Activated CD4-positive, alpha-beta T cell treated with anti-CD3 and anti-CD28 coated beads for 4 hours (primary cell): ENCODE data around the gene GPS2.

Experiments
- DNase-seq, 2 donors: peaks; one replicate each; pipeline ENCODE4 v3.0.0-alpha.2; 2020

GPS2 gene

GRCh38 chr17:7315570-7316235 lies 543 bp upstream of the GPS2 start:
- DNase-seq, result no peak

GRCh38 chr17:7313890-7314718 lies 1.1 kb downstream of the GPS2 start:
- no peak for DNase-seq

GRCh38 chr17:7313088-7313889 lies 1.9 kb downstream of the GPS2 start:
- DNase-seq, result no peak

- no peak for DNase-seq
Measured at GRCh38 chr17:7312432-7313087, 2.6 kb downstream of the GPS2 start.

DNA sequence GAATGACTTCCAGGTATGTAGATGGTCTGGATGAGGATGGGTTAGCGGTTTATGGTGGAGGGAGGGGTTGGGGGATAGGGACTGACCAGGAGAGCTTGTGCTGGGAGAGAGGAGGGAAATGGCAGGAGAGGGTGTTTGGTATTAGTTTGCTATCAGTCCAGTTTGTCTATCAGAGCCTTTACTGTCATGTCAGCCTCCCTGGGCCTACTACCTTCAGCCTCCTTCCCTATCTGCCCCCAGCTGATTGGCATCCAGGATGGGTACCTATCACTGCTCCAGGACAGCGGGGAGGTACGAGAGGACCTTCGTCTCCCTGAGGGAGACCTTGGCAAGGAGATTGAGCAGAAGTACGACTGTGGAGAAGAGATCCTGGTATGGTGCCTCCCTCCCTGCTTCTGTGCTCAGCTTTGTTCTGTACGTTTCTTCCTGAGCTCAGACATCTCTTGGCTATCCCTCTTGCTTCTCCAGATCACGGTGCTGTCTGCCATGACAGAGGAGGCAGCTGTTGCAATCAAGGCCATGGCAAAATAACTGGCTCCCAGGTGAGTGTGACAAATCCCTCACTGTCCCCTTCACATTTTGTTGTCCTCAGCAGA lies 4.0 kb downstream of the GPS2 start:
- no peak for DNase-seq

GRCh38 chr17:7309628-7310027 lies 5.5 kb downstream of the GPS2 start:
- DNase-seq, result no peak

GRCh38 chr17:7308625-7309433 lies 6.3 kb downstream of the GPS2 start:
- peak; percentile 88 to 91 for DNase-seq

DNA sequence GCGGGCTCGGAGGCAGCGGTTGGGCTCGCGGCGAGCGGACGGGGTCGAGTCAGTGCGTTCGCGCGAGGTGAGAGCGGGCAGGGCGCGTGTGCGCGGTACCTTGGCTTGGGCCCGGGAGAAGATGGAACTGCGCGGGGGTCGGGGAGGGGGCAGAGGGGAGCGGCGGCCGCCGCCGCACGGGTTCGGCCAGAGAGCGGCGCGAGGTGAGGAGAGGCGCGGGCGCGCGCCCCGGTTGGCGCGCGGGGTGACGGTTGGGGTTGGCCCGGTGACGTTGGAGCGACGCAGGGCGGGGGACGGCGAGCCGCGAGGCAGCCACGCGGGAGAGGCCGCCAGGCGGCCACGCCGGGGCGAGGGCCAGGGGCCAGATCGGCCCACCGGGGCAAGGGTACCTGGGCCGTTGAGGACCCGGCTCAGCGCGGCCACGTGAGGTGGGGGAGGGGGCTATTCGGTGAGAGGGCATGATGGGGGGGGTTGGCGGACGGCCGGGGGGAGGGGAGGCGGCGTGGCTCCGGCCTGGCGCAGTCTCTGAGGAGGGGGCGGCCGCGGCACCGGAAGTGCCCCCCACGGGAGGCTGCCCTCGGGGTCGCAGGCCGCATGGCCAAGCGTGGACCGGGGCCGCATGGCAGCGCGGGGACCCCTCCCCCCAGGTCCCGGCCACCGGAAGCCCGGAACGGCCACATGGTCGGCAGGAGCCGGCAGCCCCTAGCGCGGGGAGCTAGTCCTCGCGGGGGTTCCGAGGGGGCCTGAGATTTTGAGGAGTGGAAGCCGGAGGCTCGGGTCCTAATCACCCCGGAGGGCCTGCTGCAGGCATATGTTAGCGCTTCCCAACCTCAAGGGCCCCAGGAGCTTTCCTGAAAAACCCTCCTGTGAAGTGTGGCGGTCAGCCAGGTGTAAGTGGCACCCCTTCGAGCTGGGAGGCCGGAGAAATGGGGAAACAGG lies 7.2 kb downstream of the GPS2 start:
- DNase-seq, result peak; percentile 44 to 53

DNA sequence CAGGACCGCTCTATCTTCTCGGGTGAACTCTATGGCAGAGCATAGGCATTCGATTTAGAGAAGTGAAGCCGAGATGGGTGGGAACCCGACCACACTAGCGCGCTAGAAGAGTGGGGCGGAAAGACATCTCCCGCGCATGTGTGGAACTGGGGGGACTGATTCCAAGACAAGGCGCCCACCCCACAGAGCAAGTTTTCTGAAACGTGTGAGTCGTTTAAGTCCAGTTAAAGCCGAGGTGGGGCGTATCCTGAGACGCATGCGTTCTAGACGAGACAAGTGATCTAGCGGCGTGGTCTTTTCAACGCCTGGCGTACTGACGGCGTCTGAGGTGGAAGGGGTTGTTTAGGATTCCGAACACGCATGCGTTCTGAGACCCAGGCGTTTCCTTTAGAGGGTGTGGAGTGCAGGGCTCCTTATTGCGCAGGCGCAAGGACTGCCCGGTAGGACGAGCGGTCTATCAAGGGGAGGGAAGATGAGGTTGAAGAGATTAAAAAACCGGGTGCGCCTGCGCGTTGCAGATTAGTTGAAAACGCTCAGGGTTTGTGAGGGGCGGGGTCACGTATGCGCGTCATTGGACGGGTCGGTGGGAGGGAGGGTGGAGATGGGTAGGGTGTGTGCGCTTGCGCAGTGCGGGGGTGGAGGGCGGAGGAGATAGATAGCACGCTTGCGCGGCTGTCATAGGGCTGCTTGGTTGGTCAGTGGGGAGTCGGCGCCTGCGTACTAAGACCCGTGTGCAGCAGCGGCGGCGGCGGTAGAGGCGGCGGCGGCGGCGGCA lies 8.1 kb downstream of the GPS2 start, which contains the start of gene EIF5A:
Gene EIF5A, plus strand, starts transcription at position 718 of the 775 bp plus-strand sequence. CDS start 2,008 bp downstream, outside the sequence.
- DNase-seq, result peak; percentile 100

DNA sequence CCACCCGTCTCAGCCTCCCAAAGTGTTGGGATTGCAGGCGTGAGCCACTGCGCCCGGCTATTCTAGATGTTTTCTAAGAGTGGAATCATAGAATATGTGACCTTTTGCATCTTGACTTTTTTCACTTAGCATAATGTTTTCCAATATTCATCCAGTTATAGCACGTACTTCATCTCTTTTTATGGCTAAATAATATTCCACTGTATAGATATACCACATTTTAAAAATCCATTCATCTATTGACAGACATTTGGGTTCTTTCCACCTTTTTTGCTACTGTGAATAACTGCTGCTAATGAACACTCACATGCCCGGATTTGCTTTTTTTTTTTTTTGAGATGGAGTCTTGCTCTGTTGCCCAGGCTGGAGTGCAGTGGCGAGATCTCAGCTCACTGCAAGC lies 11.0 kb downstream of the GPS2 start:
- DNase-seq, result no peak

DNA sequence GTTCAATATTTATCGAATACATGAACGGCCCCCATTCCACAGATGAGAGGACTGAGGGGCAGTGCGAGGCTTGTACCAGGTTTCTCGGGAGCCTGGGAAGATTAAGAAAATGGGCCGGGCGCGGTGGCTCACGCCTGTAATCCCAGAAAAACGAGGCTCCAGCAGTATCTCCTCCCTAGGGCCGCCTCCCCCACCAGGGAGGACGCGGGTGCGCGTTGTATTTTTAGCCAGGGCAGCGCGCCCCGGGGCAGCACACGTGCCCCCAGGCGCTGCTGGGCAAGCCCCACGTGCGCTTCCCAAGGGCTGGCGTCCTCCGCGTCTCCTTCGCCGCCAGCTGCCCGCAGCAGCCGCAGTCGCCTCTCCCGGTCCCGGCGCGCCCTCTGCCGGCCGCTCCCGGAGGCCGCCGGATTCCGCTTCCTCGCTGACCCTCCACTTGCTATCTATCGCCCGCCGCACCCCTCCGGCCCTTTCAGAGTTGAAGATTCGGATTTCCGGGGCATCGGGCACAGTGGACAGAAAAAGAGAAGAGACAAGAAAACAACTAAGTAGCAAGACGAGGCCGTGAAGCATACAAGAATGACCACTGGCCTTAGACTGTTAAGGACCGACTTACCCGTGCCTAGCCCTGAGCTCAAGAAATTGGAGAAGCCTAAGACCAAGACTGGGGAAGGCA lies 18.8 kb downstream of the GPS2 start:
- peak; percentile 57 to 67 for DNase-seq

DNA sequence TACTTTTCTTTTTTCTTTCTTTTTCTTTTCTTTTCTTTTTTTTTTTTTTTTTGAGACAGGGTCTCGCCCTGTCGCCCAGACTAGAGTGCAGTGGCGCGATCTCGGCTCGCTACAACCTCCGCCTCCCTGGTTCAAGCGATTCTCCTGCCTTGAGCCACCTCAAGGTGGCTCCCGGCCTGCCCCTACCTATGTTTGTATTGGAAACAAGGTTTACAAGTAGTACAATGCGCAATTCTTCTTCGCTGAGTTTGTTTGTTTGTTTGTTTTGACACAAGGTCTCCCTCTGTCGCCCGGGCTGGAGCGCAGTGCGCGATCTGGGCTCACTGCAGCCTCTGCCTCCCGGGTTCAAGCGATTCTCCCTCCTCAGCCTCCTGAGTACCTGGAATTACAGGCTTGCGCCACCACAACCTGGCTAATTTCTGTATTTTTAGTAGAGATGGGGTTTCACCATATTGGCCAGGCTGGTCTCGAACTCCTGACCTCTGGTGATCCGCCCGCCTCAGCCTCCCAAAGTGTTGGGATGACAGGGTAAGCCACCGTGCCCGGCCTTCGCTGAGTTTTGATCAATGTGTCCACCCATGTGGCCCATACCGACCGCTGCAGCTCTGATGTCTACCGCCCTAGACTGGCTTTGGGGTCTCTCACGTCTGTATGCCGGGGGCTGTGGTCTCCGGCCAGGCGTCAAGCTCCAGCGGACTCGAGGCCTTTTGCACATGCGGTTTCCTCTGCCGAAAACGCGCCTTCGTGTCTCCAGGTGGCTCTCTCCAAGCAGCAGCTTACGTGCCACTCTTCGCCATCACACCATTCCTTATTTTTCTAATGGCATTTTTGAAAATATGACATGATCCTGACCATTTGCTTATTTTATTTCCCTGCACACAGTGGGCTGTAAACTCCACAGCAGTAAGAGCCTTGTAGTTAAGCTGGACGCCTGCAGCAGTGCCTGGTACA lies 19.7 kb downstream of the GPS2 start:
- no peak for DNase-seq

GRCh38 chr17:7294614-7295153 lies 20.5 kb downstream of the GPS2 start, which contains the start of gene YBX2:
YBX2 (minus strand) TSS chr17:7294639; CDS start chr17:7294500, 139 bp downstream.
- peak; percentile 65 to 75 for DNase-seq

DNA sequence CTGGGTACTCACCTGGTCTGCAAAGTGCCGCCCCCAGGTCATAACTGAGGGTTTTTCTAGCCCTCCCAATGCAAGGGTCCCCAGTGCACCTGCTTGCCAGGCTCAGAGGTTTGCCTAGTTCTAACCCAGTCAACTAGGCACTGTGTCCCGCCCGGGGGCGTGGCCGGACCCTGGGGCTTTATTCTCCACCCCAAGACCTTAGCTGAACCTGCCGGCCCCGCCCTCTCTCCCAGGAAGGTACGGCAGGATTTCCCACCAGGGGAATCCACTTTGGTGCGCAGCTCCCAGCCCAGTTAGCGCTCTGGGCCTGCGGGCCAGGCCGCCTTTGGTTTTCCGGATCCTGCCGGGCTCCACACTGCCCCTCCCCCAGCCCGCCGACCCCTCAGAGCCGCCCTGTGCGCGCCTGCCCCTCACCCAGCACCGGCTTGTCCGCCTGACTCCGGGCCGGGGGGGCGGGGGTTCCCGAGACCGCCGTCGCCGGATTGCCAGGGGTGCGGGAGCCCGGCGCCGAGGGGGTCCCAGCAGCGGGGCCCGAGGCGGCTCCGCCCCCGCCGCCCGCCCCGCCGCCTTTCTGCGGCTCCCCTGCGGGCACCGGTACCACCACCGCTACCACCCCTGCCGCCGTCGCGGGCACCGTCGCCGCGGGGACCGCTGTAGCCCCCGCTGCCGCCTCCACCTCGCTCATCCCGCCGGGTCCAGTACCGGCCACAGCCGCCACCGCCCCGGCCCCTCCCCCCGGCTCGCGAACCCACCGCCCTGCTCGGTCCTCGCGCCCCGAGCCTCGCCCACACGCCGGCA lies 21.1 kb downstream of the GPS2 start:
- no peak for DNase-seq

- no peak for DNase-seq
Measured at GRCh38 chr17:7293159-7293558, 22.0 kb downstream of the GPS2 start.

- DNase-seq, result no peak
Measured at GRCh38 chr17:7292729-7293128, 22.4 kb downstream of the GPS2 start.
